ENCODE results near the gene TRIM33. TPM values are rescaled to one million over a fixed set of nuclear protein-coding genes. Genes with fewer than 3 reads are reported as not detected.

The TRIM33 gene
- total RNA-seq, 1 donor from 2014 or later = 75.4 TPM

DNA sequence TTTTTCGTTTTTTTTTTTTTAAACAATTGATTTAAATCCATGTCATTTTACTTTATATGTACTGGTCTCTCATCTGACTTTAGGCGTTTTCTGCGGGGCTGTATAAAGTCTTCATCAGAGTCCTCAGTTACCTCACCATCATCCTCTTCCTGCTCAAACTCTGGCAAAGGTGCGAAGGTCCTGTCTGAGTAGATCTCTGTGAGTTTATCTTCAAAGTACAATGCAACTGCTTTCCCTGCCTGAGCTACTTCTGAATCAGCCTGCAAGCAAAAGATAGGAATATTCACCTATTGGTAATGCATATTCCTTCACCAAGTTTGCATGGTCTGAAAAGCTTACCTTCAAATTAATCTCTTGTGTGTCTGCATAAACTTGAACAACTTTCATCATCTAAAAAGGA lies 113.4 kb downstream of the TRIM33 start:
- Histone ChIP-seq H3K27ac (no peak overlapping the region), H3K4me2 (no peak overlapping the region), H3K9ac (no peak overlapping the region), H3K4me3 (no peak overlapping the region), H3K36me3 (peaks cover 53% of the 10 kb centered on the region), H4K20me1 (ENCODE audit: low read depth) (no peaks in the 10 kb centered on the region), H3K27me3 (no peaks in the 10 kb centered on the region), H3K79me2 (ENCODE audit: low read depth) (no peaks in the 10 kb centered on the region), H3K4me1 (no peaks in the 10 kb centered on the region), H3K9me3 (ENCODE audit: low read depth) (no peaks in the 10 kb centered on the region), H3F3A (ENCODE audit: low read depth) (peaks cover under 1% of the 10 kb centered on the region), H2AFZ (replicated peaks) (no peak overlapping the region)
- DNase-seq (ENCODE audit: low spot score) = no peak
- Mint-ChIP-seq H3K27ac (no peak overlapping the region), H3K4me3 (no peak overlapping the region), H3K27me3 (ENCODE audit: insufficient read depth, low read depth) (peaks cover 2% of the 10 kb centered on the region), H3K9me3 (no peaks in the 10 kb centered on the region), H3K4me1 (no peaks in the 10 kb centered on the region), H3K36me3 (peaks cover 31% of the 10 kb centered on the region)
- TF ChIP-seq, protein P1, sequence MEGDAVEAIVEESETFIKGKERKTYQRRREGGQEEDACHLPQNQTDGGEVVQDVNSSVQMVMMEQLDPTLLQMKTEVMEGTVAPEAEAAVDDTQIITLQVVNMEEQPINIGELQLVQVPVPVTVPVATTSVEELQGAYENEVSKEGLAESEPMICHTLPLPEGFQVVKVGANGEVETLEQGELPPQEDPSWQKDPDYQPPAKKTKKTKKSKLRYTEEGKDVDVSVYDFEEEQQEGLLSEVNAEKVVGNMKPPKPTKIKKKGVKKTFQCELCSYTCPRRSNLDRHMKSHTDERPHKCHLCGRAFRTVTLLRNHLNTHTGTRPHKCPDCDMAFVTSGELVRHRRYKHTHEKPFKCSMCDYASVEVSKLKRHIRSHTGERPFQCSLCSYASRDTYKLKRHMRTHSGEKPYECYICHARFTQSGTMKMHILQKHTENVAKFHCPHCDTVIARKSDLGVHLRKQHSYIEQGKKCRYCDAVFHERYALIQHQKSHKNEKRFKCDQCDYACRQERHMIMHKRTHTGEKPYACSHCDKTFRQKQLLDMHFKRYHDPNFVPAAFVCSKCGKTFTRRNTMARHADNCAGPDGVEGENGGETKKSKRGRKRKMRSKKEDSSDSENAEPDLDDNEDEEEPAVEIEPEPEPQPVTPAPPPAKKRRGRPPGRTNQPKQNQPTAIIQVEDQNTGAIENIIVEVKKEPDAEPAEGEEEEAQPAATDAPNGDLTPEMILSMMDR (IDR thresholded peaks at IDR 0.05) = no peak
- TF ChIP-seq EZH2phosphoT487 (IDR thresholded peaks at IDR 0.05) (no peak), EZH2 (IDR thresholded peaks at IDR 0.05) (no peak)

DNA sequence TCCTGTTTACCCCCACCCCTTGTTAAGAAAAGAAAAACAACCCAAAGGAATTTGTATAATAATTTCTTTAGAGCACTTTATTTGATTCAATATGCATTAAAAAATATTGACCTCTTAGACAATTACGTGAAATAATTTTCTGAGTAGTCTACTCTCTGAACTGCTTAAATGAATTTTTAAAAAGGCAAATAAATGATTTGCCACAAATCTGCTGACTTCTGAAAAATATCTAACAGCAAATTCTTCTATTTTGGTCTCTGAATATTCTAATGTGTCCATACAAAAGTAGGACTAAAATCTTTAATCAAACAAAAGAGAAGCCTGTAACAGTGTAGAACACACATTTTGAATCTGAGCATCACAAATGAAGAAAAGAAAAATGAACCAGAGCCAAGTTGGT lies 115.1 kb downstream of the TRIM33 start:
- H3K4me1 Mint-ChIP-seq = no peaks in the 10 kb centered on the region
- TF ChIP-seq, protein P1 (IDR thresholded peaks at IDR 0.05) = no peak
- TF ChIP-seq EZH2phosphoT487 (IDR thresholded peaks at IDR 0.05) = no peak
- TF ChIP-seq EZH2 (IDR thresholded peaks at IDR 0.05) = no peak
- Histone ChIP-seq H3K36me3 (peaks cover 48% of the 10 kb centered on the region), H3K79me2 (ENCODE audit: low read depth) (no peaks in the 10 kb centered on the region), H2AFZ (replicated peaks) (no peak overlapping the region), H3K4me1 (no peaks in the 10 kb centered on the region), H3K9ac (no peak overlapping the region), H3F3A (ENCODE audit: low read depth) (peaks cover 5% of the 10 kb centered on the region), H3K27me3 (no peaks in the 10 kb centered on the region), H3K27ac (no peak overlapping the region), H3K9me3 (ENCODE audit: low read depth) (no peaks in the 10 kb centered on the region), H3K4me3 (no peak overlapping the region), H4K20me1 (ENCODE audit: low read depth) (no peaks in the 10 kb centered on the region), H3K4me2 (no peak overlapping the region)
- H3K9me3 Mint-ChIP-seq = no peaks in the 10 kb centered on the region
- H3K27me3 Mint-ChIP-seq (ENCODE audit: insufficient read depth, low read depth) = peaks cover 2% of the 10 kb centered on the region
- no peak overlapping the region for H3K4me3 Mint-ChIP-seq
- H3K36me3 Mint-ChIP-seq = peaks cover 31% of the 10 kb centered on the region
- H3K27ac Mint-ChIP-seq = no peak overlapping the region
- DNase-seq (ENCODE audit: low spot score) = no peak

DNA sequence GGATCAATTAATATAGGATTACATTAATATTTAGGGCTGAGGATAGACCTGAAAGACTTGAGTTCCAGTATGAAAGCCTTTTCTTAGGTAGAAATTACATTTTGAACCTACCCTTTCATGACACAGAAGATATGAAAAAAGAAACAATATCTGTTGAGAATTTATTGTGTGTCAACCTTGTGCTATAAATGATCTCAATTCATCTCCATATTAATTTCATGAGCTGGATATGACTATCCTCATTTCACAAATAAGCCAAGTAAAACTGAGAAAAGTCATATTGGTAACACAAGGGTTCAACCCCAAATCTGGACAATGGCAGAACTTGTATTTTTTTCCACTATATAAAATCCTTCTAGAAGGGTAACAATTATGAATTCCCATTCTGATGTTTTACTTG lies 120.0 kb downstream of the TRIM33 start:
- Histone ChIP-seq H3K9me3 (ENCODE audit: low read depth) (no peaks in the 10 kb centered on the region), H2AFZ (replicated peaks) (no peak overlapping the region), H3K27ac (no peak overlapping the region), H3K4me1 (peaks cover 7% of the 10 kb centered on the region), H3F3A (ENCODE audit: low read depth) (peaks cover 5% of the 10 kb centered on the region), H3K79me2 (ENCODE audit: low read depth) (no peaks in the 10 kb centered on the region), H3K27me3 (no peaks in the 10 kb centered on the region), H4K20me1 (ENCODE audit: low read depth) (no peaks in the 10 kb centered on the region), H3K4me3 (no peak overlapping the region), H3K9ac (no peak overlapping the region), H3K4me2 (no peak overlapping the region), H3K36me3 (peaks cover 13% of the 10 kb centered on the region)
- peaks cover 4% of the 10 kb centered on the region for H3K27me3 Mint-ChIP-seq (ENCODE audit: insufficient read depth, low read depth)
- no peaks in the 10 kb centered on the region for H3K4me1 Mint-ChIP-seq
- TF ChIP-seq, protein P1 (IDR thresholded peaks at IDR 0.05) = no peak
- TF ChIP-seq EZH2 (IDR thresholded peaks at IDR 0.05) (no peak), EZH2phosphoT487 (IDR thresholded peaks at IDR 0.05) (no peak)
- H3K27ac Mint-ChIP-seq = no peak overlapping the region
- DNase-seq (ENCODE audit: low spot score) = no peak
- peaks cover 25% of the 10 kb centered on the region for H3K36me3 Mint-ChIP-seq
- peaks cover 3% of the 10 kb centered on the region for H3K9me3 Mint-ChIP-seq
- H3K4me3 Mint-ChIP-seq = no peak overlapping the region

Measured in neural progenitor cell (in vitro differentiated cells).